A673 (cell line): ENCODE results near the gene TGFB1I1.

ENCODE experiments used
- EZH2 ChIP-seq: fragments of 200-600 bp; sonication (generic); IDR thresholded peaks from 2 replicates; pipeline ENCODE4 v1.6.1; 2017; ENCODE audit warnings: borderline replicate concordance, low read depth, mild to moderate bottlenecking, mixed read lengths, antibody characterized with exemption, low read length; ENCODE audit not compliant: poor library complexity, severe bottlenecking
- TF ChIP-seq, protein P1 (sequence below): fragments of 300-800, 200-600 bp; sonication (generic); conservative IDR thresholded peaks from 2 replicates; pipeline ENCODE4 v1.5.1; 2017; ENCODE audit warnings: low read depth, mild to moderate bottlenecking, antibody characterized with exemption, low read length, moderate library complexity, mixed read lengths

DNA sequence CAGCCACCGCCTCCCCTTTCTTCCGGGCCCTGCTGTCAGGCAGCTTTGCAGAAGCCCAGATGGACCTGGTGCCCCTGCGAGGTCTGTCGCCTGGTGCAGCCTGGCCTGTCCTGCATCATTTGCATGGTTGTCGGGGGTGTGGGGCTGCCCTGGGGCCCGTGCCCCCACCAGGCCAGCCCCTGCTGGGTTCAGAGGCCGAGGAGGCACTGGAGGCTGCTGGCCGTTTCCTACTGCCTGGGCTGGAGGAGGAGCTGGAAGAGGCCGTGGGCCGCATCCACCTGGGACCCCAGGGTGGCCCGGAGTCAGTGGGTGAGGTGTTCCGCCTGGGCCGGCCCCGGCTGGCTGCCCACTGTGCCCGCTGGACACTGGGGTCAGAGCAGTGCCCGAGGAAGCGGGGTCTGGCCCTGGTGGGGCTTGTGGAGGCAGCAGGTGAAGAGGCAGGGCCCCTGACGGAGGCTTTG, 5.5 kb upstream of the TGFB1I1 start:
- TF ChIP-seq EZH2, result no peak
- TF ChIP-seq, protein P1, sequence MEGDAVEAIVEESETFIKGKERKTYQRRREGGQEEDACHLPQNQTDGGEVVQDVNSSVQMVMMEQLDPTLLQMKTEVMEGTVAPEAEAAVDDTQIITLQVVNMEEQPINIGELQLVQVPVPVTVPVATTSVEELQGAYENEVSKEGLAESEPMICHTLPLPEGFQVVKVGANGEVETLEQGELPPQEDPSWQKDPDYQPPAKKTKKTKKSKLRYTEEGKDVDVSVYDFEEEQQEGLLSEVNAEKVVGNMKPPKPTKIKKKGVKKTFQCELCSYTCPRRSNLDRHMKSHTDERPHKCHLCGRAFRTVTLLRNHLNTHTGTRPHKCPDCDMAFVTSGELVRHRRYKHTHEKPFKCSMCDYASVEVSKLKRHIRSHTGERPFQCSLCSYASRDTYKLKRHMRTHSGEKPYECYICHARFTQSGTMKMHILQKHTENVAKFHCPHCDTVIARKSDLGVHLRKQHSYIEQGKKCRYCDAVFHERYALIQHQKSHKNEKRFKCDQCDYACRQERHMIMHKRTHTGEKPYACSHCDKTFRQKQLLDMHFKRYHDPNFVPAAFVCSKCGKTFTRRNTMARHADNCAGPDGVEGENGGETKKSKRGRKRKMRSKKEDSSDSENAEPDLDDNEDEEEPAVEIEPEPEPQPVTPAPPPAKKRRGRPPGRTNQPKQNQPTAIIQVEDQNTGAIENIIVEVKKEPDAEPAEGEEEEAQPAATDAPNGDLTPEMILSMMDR, result no peak
